GM12878 (cell line): Measurements from ENCODE around the gene MAGED1. TPM values are rescaled to one million over a fixed set of nuclear protein-coding genes. Genes with fewer than 3 reads are reported as not detected.

Experiments
- ATAC-seq: fragments of 200-7000 bp; cut with Tn5 transposase; 3 replicates; pipeline ENCODE4 v1.9.1; 2020; ENCODE audit warnings: mild to moderate bottlenecking, moderate library complexity
- BruUV-seq: library from RNA; stranded (reverse); fragments of 400-500 nt; replicated peaks from 2 replicates; lab custom pipeline; 2021; lab: Mats Ljungman, UMichigan
- CTCF ChIA-PET: fragments of 300-600 bp; sonication (Branson Sonifier 250); formaldehyde crosslinking; extraction: SDS; loops from one replicate; lab custom pipeline; 2021; ENCODE audit warnings: inconsistent platforms; lab: Yijun Ruan, JAX
- POLR2A ChIA-PET: fragments of 350-600 bp; formaldehyde crosslinking; extraction: SDS; loops from one replicate; lab custom pipeline; 2021; ENCODE audit warnings: inconsistent platforms; lab: Charles Lee
- RAD21 ChIA-PET: fragments of 300-600 bp; sonication (Branson Sonifier 250); formaldehyde crosslinking; loops from one replicate; lab custom pipeline; 2023; ENCODE audit warnings: antibody characterized with exemption; ENCODE audit not compliant: unreplicated experiment; lab: Charles Lee
- SMC1A ChIA-PET: fragments of 300-600 bp; sonication (Branson Sonifier 250); formaldehyde crosslinking; loops from one replicate; lab custom pipeline; 2023; ENCODE audit not compliant: unreplicated experiment, uncharacterized antibody; lab: Charles Lee
- DNase-seq: peaks from one replicate; pipeline ENCODE4 v3.0.0-alpha.2; 2011; ENCODE audit warnings: low read depth, low spot score
- FAIRE-seq: peaks from 3 replicates; lab custom pipeline; 2011; peaks lifted over from hg19 to GRCh38; lab: Jason Lieb, UNC
- H2AFZ ChIP-seq: 2 replicates; pipeline ENCODE4 v1.6.0; 2011; ENCODE audit warnings: low read depth, low read length, control low read depth; ENCODE audit not compliant: control insufficient read depth
- H3K27ac ChIP-seq: 2 replicates; pipeline ENCODE4 v1.5.1; 2011; ENCODE audit warnings: control low read depth; ENCODE audit not compliant: control insufficient read depth, insufficient read depth
- H3K27me3 ChIP-seq, 2 experiments: replicated peaks in 1 of 2; 2 replicates each; pipeline versions ENCODE4 v1.6.0 to v1.6.1; 2011; ENCODE audit warnings: low read length in 1 of 2; ENCODE audit not compliant: control insufficient read depth in 2 of 2, insufficient read depth in 2 of 2
- H3K36me3 ChIP-seq, 2 experiments: 2 replicates each; pipeline ENCODE4 v1.5.1; 2011; ENCODE audit warnings: low read length in 1 of 2; ENCODE audit not compliant: control insufficient read depth in 2 of 2, insufficient read depth in 2 of 2
- H3K4me1 ChIP-seq: 2 replicates; pipeline ENCODE4 v1.6.1; 2011; ENCODE audit warnings: mild to moderate bottlenecking, low read length, moderate library complexity, mixed read lengths; ENCODE audit not compliant: control insufficient read depth, insufficient read depth
- H3K4me2 ChIP-seq: 2 replicates; pipeline ENCODE4 v1.6.0; 2011; ENCODE audit warnings: control low read depth; ENCODE audit not compliant: control insufficient read depth, insufficient read depth
- H3K4me3 ChIP-seq: fragments of 200-600 bp; sonication (generic); 2 replicates; pipeline ENCODE4 v1.5.1; 2016
- H3K79me2 ChIP-seq: 2 replicates; pipeline ENCODE4 v1.6.0; 2011; ENCODE audit warnings: low read length; ENCODE audit not compliant: control insufficient read depth, insufficient read depth
- H3K9ac ChIP-seq: 2 replicates; pipeline ENCODE4 v1.8.0; 2011; ENCODE audit warnings: low read length, control low read depth, mixed read lengths; ENCODE audit not compliant: control insufficient read depth, insufficient read depth
- H3K9me3 ChIP-seq: replicated peaks from 3 replicates; pipeline ENCODE4 v1.5.1; 2011; ENCODE audit warnings: mild to moderate bottlenecking, low read length; ENCODE audit not compliant: control insufficient read depth, insufficient read depth
- H4K20me1 ChIP-seq: 2 replicates; pipeline ENCODE4 v1.6.0; 2011; ENCODE audit not compliant: control insufficient read depth, insufficient read depth
- ASH2L ChIP-seq: fragments of 300-600, 200-600 bp; sonication (generic); IDR thresholded peaks from 2 replicates; pipeline ENCODE4 v1.6.1; 2017; ENCODE audit warnings: low read depth, mild to moderate bottlenecking, borderline replicate concordance
- CHD1 ChIP-seq: IDR thresholded peaks from 2 replicates; pipeline ENCODE4 v1.6.1; 2012; ENCODE audit warnings: low read depth, low read length, improper control_type of control experiment
- E4F1 ChIP-seq: fragments of 450-650 bp; IDR thresholded peaks from 2 replicates; pipeline ENCODE4 v1.6.1; 2018; ENCODE audit warnings: borderline replicate concordance, mild to moderate bottlenecking; ENCODE audit not compliant: partially characterized antibody
- EZH2 ChIP-seq: IDR thresholded peaks from 2 replicates; pipeline ENCODE4 v1.6.1; 2012; ENCODE audit warnings: low read depth, mild to moderate bottlenecking, control low read depth, inconsistent platforms, low read length, borderline replicate concordance; ENCODE audit not compliant: control insufficient read depth
- IKZF1 ChIP-seq: fragments of 450-650 bp; conservative IDR thresholded peaks from 2 replicates; pipeline ENCODE4 v1.6.1; 2017; ENCODE audit warnings: antibody characterized with exemption, mild to moderate bottlenecking
- IRF4 ChIP-seq: IDR thresholded peaks from 2 replicates; pipeline ENCODE4 v1.6.1; 2011; ENCODE audit warnings: low read depth, low read length
- KLF5 ChIP-seq: fragments of 450-650 bp; IDR thresholded peaks from 2 replicates; pipeline ENCODE4 v1.6.1; 2014; ENCODE audit warnings: mild to moderate bottlenecking; ENCODE audit not compliant: partially characterized antibody
- MEF2A ChIP-seq: IDR thresholded peaks from 2 replicates; pipeline ENCODE4 v1.6.1; 2011; ENCODE audit warnings: low read depth, mild to moderate bottlenecking, low read length, moderate library complexity; ENCODE audit not compliant: insufficient read depth
- NFXL1 ChIP-seq: fragments of 450-650 bp; IDR thresholded peaks from 2 replicates; pipeline ENCODE4 v1.6.1; 2017; ENCODE audit warnings: antibody characterized with exemption, mild to moderate bottlenecking, borderline replicate concordance
- NFYB ChIP-seq: IDR thresholded peaks from 2 replicates; pipeline ENCODE4 v1.6.1; 2011; ENCODE audit warnings: low read depth, mild to moderate bottlenecking, low read length, improper control_type of control experiment, moderate library complexity; ENCODE audit not compliant: insufficient read depth
- RAD21 ChIP-seq: IDR thresholded peaks from 2 replicates; pipeline ENCODE4 v1.6.1; 2011; ENCODE audit warnings: mild to moderate bottlenecking, low read depth, low read length, moderate library complexity; ENCODE audit not compliant: insufficient read depth
- RFX5 ChIP-seq: IDR thresholded peaks from 2 replicates; pipeline ENCODE4 v1.6.1; 2011; ENCODE audit warnings: low read depth, low read length, improper control_type of control experiment
- SIX5 ChIP-seq: IDR thresholded peaks from 2 replicates; pipeline ENCODE4 v1.6.1; 2011; ENCODE audit warnings: mild to moderate bottlenecking, low read depth, low read length, moderate library complexity; ENCODE audit not compliant: severe bottlenecking
- SREBF1 ChIP-seq: IDR thresholded peaks from 2 replicates; pipeline ENCODE4 v1.6.1; 2012; ENCODE audit warnings: mild to moderate bottlenecking, low read length
- STAT3 ChIP-seq: IDR thresholded peaks from 2 replicates; pipeline ENCODE4 v1.6.1; 2011; ENCODE audit warnings: low read depth, low read length, improper control_type of control experiment
- TAF1 ChIP-seq: IDR thresholded peaks from 2 replicates; pipeline ENCODE4 v1.6.1; 2011; ENCODE audit warnings: mild to moderate bottlenecking, low read depth, low read length, borderline replicate concordance
- TCF7 ChIP-seq: IDR thresholded peaks from 2 replicates; pipeline ENCODE4 v1.6.1; 2014; ENCODE audit warnings: antibody characterized with exemption, borderline replicate concordance
- USF1 ChIP-seq: IDR thresholded peaks from 2 replicates; pipeline ENCODE4 v1.6.1; 2011; ENCODE audit warnings: borderline replicate concordance, low read depth, mild to moderate bottlenecking, moderate library complexity, mixed read lengths, low read length; ENCODE audit not compliant: insufficient read depth; ENCODE audit errors: extremely low read length
- ZZZ3 ChIP-seq: IDR thresholded peaks from 2 replicates; pipeline ENCODE4 v1.6.1; 2011; ENCODE audit warnings: low read depth; ENCODE audit not compliant: control insufficient read depth, insufficient read length
- WGBS: methylation state at CpG from one replicate; pipeline ENCODE4 v1.1.6; 2016; ENCODE audit warnings: low lambda C conversion rate; ENCODE audit not compliant: insufficient replicate concordance, insufficient coverage; ENCODE audit errors: missing lambda C conversion rate; 5-methylcytosine and 5-hydroxymethylcytosine counted together
- in situ Hi-C: fragments of 300-500 bp; cut with MboI; formaldehyde crosslinking; loops from 9 replicates; pipeline ENCODE4 v1.14.3; 2018; ENCODE audit warnings: mixed read lengths
- intact Hi-C: fragments of 100-400 bp; cut with micrococcal nuclease; formaldehyde crosslinking; loops from one replicate; pipeline ENCODE4 v1.14.2; 2022; ENCODE audit not compliant: unreplicated experiment
- polyA plus RNA-seq, 11 experiments: library from polyadenylated mRNA; depleted of rRNA in 4 of 11; unstranded in 6 of 11; stranded (reverse) in 5 of 11; fragments of >200 nt; fragmentation: Nextera tagmentation in 4 of 11; fragmentation: Illumina TruSeq in 1 of 11; extraction: Ambion mirVana in 4 of 11; extraction: Trizol in 1 of 11; gene quantifications; 1 replicate in 1 of 11; 2 replicates in 10 of 11; pipeline versions ENCODE4 v1.2.1 to v1.2.3, GENCODE V29; 2011 to 2016; ENCODE audit warnings: inconsistent platforms in 2 of 11, missing spikeins in 2 of 11, low read depth in 1 of 11
- total RNA-seq, 4 experiments: library from RNA; depleted of rRNA in 3 of 4; stranded (reverse); fragments of >200 nt in 3 of 4; fragmentation: Illumina TruSeq in 1 of 4; extraction: Trizol in 1 of 4; gene quantifications; 2 replicates each; pipeline versions ENCODE4 v1.2.1 to v1.2.3, GENCODE V29; 2013 to 2021
- TF ChIP-seq, protein P1 (sequence below): IDR thresholded peaks from 2 replicates; pipeline ENCODE4 v1.6.1; 2012; ENCODE audit warnings: low read length, inconsistent platforms

The MAGED1 gene
- total and polyA plus RNA-seq, 10 of the 15 experiments (the other 5 are each of a cell fraction or from before 2014, with no cell fraction given): 26.3 to 149 (median 88.9) TPM

GRCh38 chrX:51866210-51866609, 27.2 kb upstream of the MAGED1 start:
- ChIA-PET SMC1A (no interaction called here), POLR2A (no interaction called here)
- Histone ChIP-seq H3K36me3 (no peaks in the 10 kb centered on the region), H4K20me1 (no peaks in the 10 kb centered on the region), H3K9me3 (no peaks in the 10 kb centered on the region; the same call in 2 of the 3 replicates), H3K4me3 (no peak overlapping the region), H3K79me2 (no peaks in the 10 kb centered on the region)
- no TSS peak for BruUV-seq
- no peak for ATAC-seq
- intact Hi-C loops: no loop called here
- TF ChIP-seq IRF4 (no peak), RAD21 (no peak), MEF2A (no peak), CHD1 (no peak), NFXL1 (no peak), USF1 (no peak), SREBF1 (no peak), EZH2 (no peak), E4F1 (no peak), NFYB (no peak), RFX5 (no peak), ASH2L (no peak), IKZF1 (no peak), KLF5 (no peak), TCF7 (no peak), ZZZ3 (no peak), TAF1 (no peak), SIX5 (no peak), STAT3 (no peak)
- TF ChIP-seq, protein P1, sequence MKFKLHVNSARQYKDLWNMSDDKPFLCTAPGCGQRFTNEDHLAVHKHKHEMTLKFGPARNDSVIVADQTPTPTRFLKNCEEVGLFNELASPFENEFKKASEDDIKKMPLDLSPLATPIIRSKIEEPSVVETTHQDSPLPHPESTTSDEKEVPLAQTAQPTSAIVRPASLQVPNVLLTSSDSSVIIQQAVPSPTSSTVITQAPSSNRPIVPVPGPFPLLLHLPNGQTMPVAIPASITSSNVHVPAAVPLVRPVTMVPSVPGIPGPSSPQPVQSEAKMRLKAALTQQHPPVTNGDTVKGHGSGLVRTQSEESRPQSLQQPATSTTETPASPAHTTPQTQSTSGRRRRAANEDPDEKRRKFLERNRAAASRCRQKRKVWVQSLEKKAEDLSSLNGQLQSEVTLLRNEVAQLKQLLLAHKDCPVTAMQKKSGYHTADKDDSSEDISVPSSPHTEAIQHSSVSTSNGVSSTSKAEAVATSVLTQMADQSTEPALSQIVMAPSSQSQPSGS: no peak
- TF ChIP-seq, all 136 proteins: peak for 0
- Histone ChIP-seq H2AFZ (no peak overlapping the region), H3K9ac (no peak overlapping the region), H3K27me3 (no peaks in the 10 kb centered on the region), H3K4me1 (no peaks in the 10 kb centered on the region), H3K4me2 (no peak overlapping the region), H3K27ac (no peak overlapping the region)
- in situ Hi-C loops: no loop called here
- WGBS: 53% methylated on average over 3 of the region's 3 CpGs
- ChIA-PET CTCF (no interaction called here), RAD21 (no interaction called here)
- FAIRE-seq (no peak), DNase-seq (no peak)
